SU-DHL-6 (cell line): Measurements from ENCODE around the gene TP53RK.

Source experiments
- CTCF ChIP-seq: fragments of 200-600 bp; sonication (generic); IDR thresholded peaks from one replicate; pipeline ENCODE4 v1.5.1; 2017; ENCODE audit warnings: antibody characterized with exemption, mild to moderate bottlenecking, low read length, moderate library complexity; ENCODE audit not compliant: insufficient read depth, poor library complexity, severe bottlenecking
- EZH2phosphoT487 ChIP-seq: fragments of 200-600 bp; sonication (generic), shearing (Covaris generic); conservative IDR thresholded peaks from 2 replicates; pipeline ENCODE4 v1.6.1; 2018; ENCODE audit warnings: mild to moderate bottlenecking, antibody characterized with exemption, low read length, moderate library complexity, mixed read lengths

- TF ChIP-seq CTCF: no peak
- TF ChIP-seq EZH2phosphoT487: no peak
These were observed 11.6 kb downstream of the TP53RK start for GRCh38 chr20:46677608-46678007.
